Caki2 (cell line): Measurements from ENCODE around the gene MKLN1. TPM values are rescaled to one million over a fixed set of nuclear protein-coding genes. Genes with fewer than 3 reads are reported as not detected.

Source experiments
- DNase-seq: peaks from one replicate; pipeline ENCODE4 v3.0.0-alpha.2; 2015; ENCODE audit warnings: low read depth
- in situ Hi-C: cut with HindIII; loops from 2 replicates; pipeline ENCODE4 v1.10.0; 2016; ENCODE audit warnings: low sequenced_read_pairs, low pct_unique_long_range_greater_than_20kb, mixed read lengths
- total RNA-seq: library from RNA; depleted of rRNA; stranded (reverse); fragments of >200 nt; shearing (Covaris generic); gene quantifications from 2 replicates; pipeline ENCODE4 v1.2.3, GENCODE V29; 2014; ENCODE audit warnings: low replicate concordance

MKLN1 gene
- total RNA-seq, 1 experiment from 2014 or later, result 21.5 TPM

GRCh38 chr7:131483586-131483985 is 155.9 kb downstream of the MKLN1 start:
- in situ Hi-C loops, result no loop called here
- no peak for DNase-seq

- no peak for DNase-seq
- in situ Hi-C loops, result no loop called here
These were observed 158.7 kb downstream of the MKLN1 start for GRCh38 chr7:131486346-131486745.

- in situ Hi-C loops, result no loop called here
- DNase-seq, result no peak
These were observed 159.5 kb downstream of the MKLN1 start for GRCh38 chr7:131487217-131487616.

GRCh38 chr7:131488361-131488760 is 160.7 kb downstream of the MKLN1 start:
- in situ Hi-C loops, result no loop called here
- no peak for DNase-seq

GRCh38 chr7:131489196-131489595 is 161.5 kb downstream of the MKLN1 start:
- DNase-seq, result no peak
- in situ Hi-C loops, result no loop called here

GRCh38 chr7:131489881-131490280 is 162.2 kb downstream of the MKLN1 start:
- DNase-seq, result no peak
- in situ Hi-C loops, result no loop called here

GRCh38 chr7:131493081-131493480 is 165.4 kb downstream of the MKLN1 start:
- in situ Hi-C loops, result no loop called here
- no peak for DNase-seq

GRCh38 chr7:131493581-131493980 is 165.9 kb downstream of the MKLN1 start:
- DNase-seq, result no peak
- in situ Hi-C loops, result no loop called here

- DNase-seq, result no peak
- in situ Hi-C loops, result no loop called here
These were observed 166.5 kb downstream of the MKLN1 start for GRCh38 chr7:131494182-131494581.

- in situ Hi-C loops, result no loop called here
- DNase-seq, result no peak
These were observed 168.2 kb downstream of the MKLN1 start for GRCh38 chr7:131495669-131496498.

GRCh38 chr7:131497454-131497853 is 169.8 kb downstream of the MKLN1 start:
- no peak for DNase-seq
- in situ Hi-C loops, result no loop called here

- no peak for DNase-seq
- in situ Hi-C loops, result no loop called here
These were observed 170.7 kb downstream of the MKLN1 start for GRCh38 chr7:131498237-131498885.

GRCh38 chr7:131499801-131500200 is 172.1 kb downstream of the MKLN1 start:
- in situ Hi-C loops, result no loop called here
- DNase-seq, result no peak

- no peak for DNase-seq
- in situ Hi-C loops, result no loop called here
These were observed 172.7 kb downstream of the MKLN1 start for GRCh38 chr7:131500357-131500756.

GRCh38 chr7:131501422-131501821 is 173.7 kb downstream of the MKLN1 start:
- in situ Hi-C loops, result no loop called here
- no peak for DNase-seq

GRCh38 chr7:131501930-131502685 is 174.4 kb downstream of the MKLN1 start:
- DNase-seq, result no peak
- in situ Hi-C loops, result no loop called here

GRCh38 chr7:131502810-131503508 is 175.3 kb downstream of the MKLN1 start:
- in situ Hi-C loops, result no loop called here
- peak; percentile 29 for DNase-seq

- DNase-seq, result no peak
- in situ Hi-C loops, result no loop called here
These were observed 176.0 kb downstream of the MKLN1 start for GRCh38 chr7:131503639-131504038.
